ENCODE measurements around the gene NUP93. TPM values are rescaled to one million over a fixed set of nuclear protein-coding genes. Genes with fewer than 3 reads are reported as not detected.

NUP93 gene
- total RNA-seq, 1 experiment from 2014 or later, result 144 TPM

- TF ChIP-seq EZH2phosphoT487 (IDR thresholded peaks at IDR 0.05; ENCODE audit: borderline replicate concordance) (no peak), CTCF (IDR thresholded peaks at IDR 0.05 in 2 of 3, conservative IDR thresholded peaks at IDR 0.05 in 1 of 3; ENCODE audit: borderline replicate concordance in 1 of 3, insufficient read depth in 1 of 3, low read depth in 2 of 3, low read length in 2 of 3) (no peak), ELF1 (IDR thresholded peaks at IDR 0.05; ENCODE audit: borderline replicate concordance, low read depth) (no peak)
Observed at GRCh38 chr16:56779906-56780305, 50.0 kb downstream of the NUP93 start (continued).

GRCh38 chr16:56780646-56781045 lies 50.7 kb downstream of the NUP93 start:
- TF ChIP-seq ZFX (IDR thresholded peaks at IDR 0.05) (no peak), SRF (IDR thresholded peaks at IDR 0.05; ENCODE audit: low read depth) (no peak), EGR1 (IDR thresholded peaks at IDR 0.05; ENCODE audit: low read depth) (no peak), ATF3 (IDR thresholded peaks at IDR 0.05) (no peak), CBX3 (IDR thresholded peaks at IDR 0.05; ENCODE audit: low read depth) (no peak), TCF7L2 (IDR thresholded peaks at IDR 0.05; ENCODE audit: borderline replicate concordance, extremely low read depth, insufficient read depth, insufficient read length) (no peak), ZNF274 (IDR thresholded peaks at IDR 0.05; ENCODE audit: low read depth, low read length) (no peak), REST (IDR thresholded peaks at IDR 0.05; ENCODE audit: low read depth) (no peak), CEBPB (IDR thresholded peaks at IDR 0.05; ENCODE audit: low read depth) (no peak), POLR2AphosphoS5 (IDR thresholded peaks at IDR 0.05; ENCODE audit: low read depth, low read length) (no peak), SIN3A (IDR thresholded peaks at IDR 0.05; ENCODE audit: low read depth) (no peak), RAD21 (IDR thresholded peaks at IDR 0.05; ENCODE audit: low read depth) (no peak), YY1 (IDR thresholded peaks at IDR 0.05; ENCODE audit: extremely low read depth, insufficient replicate concordance, low read depth, low read length) (no peak), ZBTB33 (IDR thresholded peaks at IDR 0.05; ENCODE audit: extremely low read depth, insufficient replicate concordance, low read length) (no peak)
- POLR2A ChIA-PET, result no interaction called here
- ATAC-seq (no peak), DNase-seq (ENCODE audit: low read depth, low spot score) (no peak)
- BruUV-seq (replicated peaks), result no TSS peak
- CTCF ChIA-PET, result interaction anchor here (1.1 to 1.9 kb wide), 3 partner anchors 9 to 16 kb away, joined by 3 to 6 read pairs (median 5); no protein-coding TSS in a partner anchor
- Histone ChIP-seq H3K9me2 (ENCODE audit: insufficient read depth) (no peaks in the 10 kb centered on the region), H3K4me2 (ENCODE audit: low read length) (no peak overlapping the region), H3K27ac (ENCODE audit: low read depth, low read length) (no peak overlapping the region), H3K4me1 (ENCODE audit: control insufficient read depth in 1 of 2, insufficient read depth in 2 of 2, low read length in 2 of 2) (no peaks in the 10 kb centered on the region), H3K9me3 (ENCODE audit: control insufficient read depth in 1 of 2, insufficient read depth in 1 of 2, low read depth in 1 of 2, low read length in 2 of 2) (no peaks in the 10 kb centered on the region), H4K20me1 (ENCODE audit: insufficient read depth) (peaks cover 15% of the 10 kb centered on the region; the same call in 1 of the 2 replicates), H2AFZ (ENCODE audit: low read depth, low read length, poor library complexity, severe bottlenecking) (no peak overlapping the region), H3K27me3 (ENCODE audit: insufficient read depth, low read length) (no peaks in the 10 kb centered on the region), H3K36me3 (ENCODE audit: control insufficient read depth in 1 of 2, insufficient read depth in 2 of 2, low read length in 2 of 2) (no peaks in the 10 kb centered on the region), H3K4me3 (replicated peaks in 1 of 2; ENCODE audit: low read depth in 1 of 2, low read length in 2 of 2) (no peak overlapping the region), H3K9ac (ENCODE audit: low read length) (no peak overlapping the region), H3K79me2 (ENCODE audit: insufficient read depth, low read length) (peaks cover 74% of the 10 kb centered on the region)
- RAD21 ChIA-PET (ENCODE audit: low non-redundant PET in 1 of 2, low total read pairs in 2 of 2, uncharacterized antibody in 2 of 2, unreplicated experiment in 2 of 2), result no interaction called here
- intact Hi-C loops (cut with micrococcal nuclease), result no loop called here

Measured in HCT116 (cell line).